ENCODE measurements around the gene PDE4B. TPM values are rescaled to one million over a fixed set of nuclear protein-coding genes. Genes with fewer than 3 reads are reported as not detected.

Gene PDE4B
- total and polyA plus RNA-seq, 10 of the 15 experiments (the other 5 are each of a cell fraction or from before 2014, with no cell fraction given), result 3.0 to 13.2 (median 5.7) TPM

DNA sequence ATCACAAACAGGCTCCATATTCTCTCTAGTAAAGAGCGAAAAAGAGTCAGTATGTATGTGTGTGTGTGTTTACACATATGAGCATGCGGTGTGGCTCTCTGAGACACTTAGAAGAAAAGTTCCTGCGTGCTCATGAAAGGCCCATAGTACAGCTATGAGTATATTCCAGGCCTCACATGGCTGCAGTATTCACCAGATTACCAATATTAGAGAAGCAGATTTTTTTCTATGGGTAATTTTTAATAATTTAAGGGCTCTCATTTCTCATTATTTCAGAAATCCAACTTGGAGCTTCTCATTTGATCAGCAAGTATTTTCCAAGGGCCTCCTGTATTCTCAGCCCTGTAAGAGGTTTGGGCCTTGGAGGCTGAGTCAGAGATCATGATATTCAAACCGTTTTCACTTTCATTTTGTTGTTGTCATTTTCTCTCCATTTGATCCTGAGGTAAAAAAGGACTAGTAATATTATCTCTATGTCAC lies 508.3 kb downstream of the PDE4B start (continued):
- TF ChIP-seq, protein P1, sequence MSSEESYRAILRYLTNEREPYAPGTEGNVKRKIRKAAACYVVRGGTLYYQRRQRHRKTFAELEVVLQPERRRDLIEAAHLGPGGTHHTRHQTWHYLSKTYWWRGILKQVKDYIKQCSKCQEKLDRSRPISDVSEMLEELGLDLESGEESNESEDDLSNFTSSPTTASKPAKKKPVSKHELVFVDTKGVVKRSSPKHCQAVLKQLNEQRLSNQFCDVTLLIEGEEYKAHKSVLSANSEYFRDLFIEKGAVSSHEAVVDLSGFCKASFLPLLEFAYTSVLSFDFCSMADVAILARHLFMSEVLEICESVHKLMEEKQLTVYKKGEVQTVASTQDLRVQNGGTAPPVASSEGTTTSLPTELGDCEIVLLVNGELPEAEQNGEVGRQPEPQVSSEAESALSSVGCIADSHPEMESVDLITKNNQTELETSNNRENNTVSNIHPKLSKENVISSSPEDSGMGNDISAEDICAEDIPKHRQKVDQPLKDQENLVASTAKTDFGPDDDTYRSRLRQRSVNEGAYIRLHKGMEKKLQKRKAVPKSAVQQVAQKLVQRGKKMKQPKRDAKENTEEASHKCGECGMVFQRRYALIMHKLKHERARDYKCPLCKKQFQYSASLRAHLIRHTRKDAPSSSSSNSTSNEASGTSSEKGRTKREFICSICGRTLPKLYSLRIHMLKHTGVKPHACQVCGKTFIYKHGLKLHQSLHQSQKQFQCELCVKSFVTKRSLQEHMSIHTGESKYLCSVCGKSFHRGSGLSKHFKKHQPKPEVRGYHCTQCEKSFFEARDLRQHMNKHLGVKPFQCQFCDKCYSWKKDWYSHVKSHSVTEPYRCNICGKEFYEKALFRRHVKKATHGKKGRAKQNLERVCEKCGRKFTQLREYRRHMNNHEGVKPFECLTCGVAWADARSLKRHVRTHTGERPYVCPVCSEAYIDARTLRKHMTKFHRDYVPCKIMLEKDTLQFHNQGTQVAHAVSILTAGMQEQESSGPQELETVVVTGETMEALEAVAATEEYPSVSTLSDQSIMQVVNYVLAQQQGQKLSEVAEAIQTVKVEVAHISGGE (CRISPR knock-in tag; IDR thresholded peaks at IDR 0.05), result no peak
- TF ChIP-seq PML (IDR thresholded peaks at IDR 0.05; ENCODE audit: low read length) (0 out of 2 replicates have a peak, but pooled peaks have one; percentile 32), LARP7 (IDR thresholded peaks at IDR 0.05) (0 out of 2 replicates have a peak, but pooled peaks have one; percentile 35), RELA (IDR thresholded peaks at IDR 0.05; ENCODE audit: borderline replicate concordance, partially characterized antibody) (no peak), DPF2 (IDR thresholded peaks at IDR 0.05) (0 out of 2 replicates have a peak, but pooled peaks have one; percentile 21), WRNIP1 (IDR thresholded peaks at IDR 0.05; ENCODE audit: borderline replicate concordance, low read depth, low read length) (no peak), NFIC (IDR thresholded peaks at IDR 0.05; ENCODE audit: low read depth, low read length) (peak; percentile 78; the same call in 1 of the 2 replicates), BCL11A (IDR thresholded peaks at IDR 0.05; ENCODE audit: low read depth, low read length) (no peak), SMARCA5 (IDR thresholded peaks at IDR 0.05) (0 out of 2 replicates have a peak, but pooled peaks have one; percentile 15), NR2F1 (conservative IDR thresholded peaks at IDR 0.05) (0 out of 2 replicates have a peak, but pooled peaks have one; percentile 18), MEF2B (IDR thresholded peaks at IDR 0.05; ENCODE audit: partially characterized antibody, poor library complexity, severe bottlenecking) (peak; percentile 48), ATF7 (IDR thresholded peaks at IDR 0.05; ENCODE audit: low read depth) (peak; percentile 23; the same call in 1 of the 2 replicates), SUZ12 (IDR thresholded peaks at IDR 0.05; ENCODE audit: unreplicated experiment) (no peak), PAX5 (IDR thresholded peaks at IDR 0.05; ENCODE audit: borderline replicate concordance, low read depth, low read length) (no peak), ASH2L (IDR thresholded peaks at IDR 0.05; ENCODE audit: borderline replicate concordance, low read depth) (peak; percentile 97), HCFC1 (IDR thresholded peaks at IDR 0.05; ENCODE audit: low read length) (no peak), ETV6 (conservative IDR thresholded peaks at IDR 0.05 in 1 of 2, IDR thresholded peaks at IDR 0.05 in 1 of 2; ENCODE audit: borderline replicate concordance in 1 of 2, low read depth in 1 of 2) (no peak), YY1 (IDR thresholded peaks at IDR 0.05; ENCODE audit: low read depth, low read length) (peak; percentile 39; the same call in 1 of the 2 replicates), STAT3 (IDR thresholded peaks at IDR 0.05; ENCODE audit: low read depth, low read length) (no peak), MYC (IDR thresholded peaks at IDR 0.05; ENCODE audit: insufficient read depth, insufficient read length, insufficient replicate concordance, low read length, severe bottlenecking) (no peak), CBX5 (IDR thresholded peaks at IDR 0.05; ENCODE audit: low read depth) (no peak; the same call in 1 of the 2 replicates)
- TF ChIP-seq, protein P2, sequence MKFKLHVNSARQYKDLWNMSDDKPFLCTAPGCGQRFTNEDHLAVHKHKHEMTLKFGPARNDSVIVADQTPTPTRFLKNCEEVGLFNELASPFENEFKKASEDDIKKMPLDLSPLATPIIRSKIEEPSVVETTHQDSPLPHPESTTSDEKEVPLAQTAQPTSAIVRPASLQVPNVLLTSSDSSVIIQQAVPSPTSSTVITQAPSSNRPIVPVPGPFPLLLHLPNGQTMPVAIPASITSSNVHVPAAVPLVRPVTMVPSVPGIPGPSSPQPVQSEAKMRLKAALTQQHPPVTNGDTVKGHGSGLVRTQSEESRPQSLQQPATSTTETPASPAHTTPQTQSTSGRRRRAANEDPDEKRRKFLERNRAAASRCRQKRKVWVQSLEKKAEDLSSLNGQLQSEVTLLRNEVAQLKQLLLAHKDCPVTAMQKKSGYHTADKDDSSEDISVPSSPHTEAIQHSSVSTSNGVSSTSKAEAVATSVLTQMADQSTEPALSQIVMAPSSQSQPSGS (IDR thresholded peaks at IDR 0.05; ENCODE audit: low read length), result peak; percentile 54
- TF ChIP-seq, protein P3, sequence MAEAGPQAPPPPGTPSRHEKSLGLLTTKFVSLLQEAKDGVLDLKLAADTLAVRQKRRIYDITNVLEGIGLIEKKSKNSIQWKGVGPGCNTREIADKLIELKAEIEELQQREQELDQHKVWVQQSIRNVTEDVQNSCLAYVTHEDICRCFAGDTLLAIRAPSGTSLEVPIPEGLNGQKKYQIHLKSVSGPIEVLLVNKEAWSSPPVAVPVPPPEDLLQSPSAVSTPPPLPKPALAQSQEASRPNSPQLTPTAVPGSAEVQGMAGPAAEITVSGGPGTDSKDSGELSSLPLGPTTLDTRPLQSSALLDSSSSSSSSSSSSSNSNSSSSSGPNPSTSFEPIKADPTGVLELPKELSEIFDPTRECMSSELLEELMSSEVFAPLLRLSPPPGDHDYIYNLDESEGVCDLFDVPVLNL (IDR thresholded peaks at IDR 0.05; ENCODE audit: low read depth, low read length), result no peak
- TF ChIP-seq, protein P4, sequence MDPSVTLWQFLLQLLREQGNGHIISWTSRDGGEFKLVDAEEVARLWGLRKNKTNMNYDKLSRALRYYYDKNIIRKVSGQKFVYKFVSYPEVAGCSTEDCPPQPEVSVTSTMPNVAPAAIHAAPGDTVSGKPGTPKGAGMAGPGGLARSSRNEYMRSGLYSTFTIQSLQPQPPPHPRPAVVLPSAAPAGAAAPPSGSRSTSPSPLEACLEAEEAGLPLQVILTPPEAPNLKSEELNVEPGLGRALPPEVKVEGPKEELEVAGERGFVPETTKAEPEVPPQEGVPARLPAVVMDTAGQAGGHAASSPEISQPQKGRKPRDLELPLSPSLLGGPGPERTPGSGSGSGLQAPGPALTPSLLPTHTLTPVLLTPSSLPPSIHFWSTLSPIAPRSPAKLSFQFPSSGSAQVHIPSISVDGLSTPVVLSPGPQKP (IDR thresholded peaks at IDR 0.05; ENCODE audit: low read depth, low read length), result no peak

Data from GM12878 (cell line).